ENCODE measurements around the gene CEP85L. TPM values are rescaled to one million over a fixed set of nuclear protein-coding genes. Genes with fewer than 3 reads are reported as not detected.

The CEP85L gene
- total RNA-seq, 1 donor from 2014 or later = 21.8 TPM

GRCh38 chr6:118419448-118420394, 231.7 kb downstream of the CEP85L start:
- Mint-ChIP-seq H3K4me1 (no peaks in the 10 kb centered on the region), H3K27ac (no peak overlapping the region), H3K36me3 (ENCODE audit: low read depth) (no peaks in the 10 kb centered on the region), H3K27me3 (no peaks in the 10 kb centered on the region), H3K9me3 (peaks cover 13% of the 10 kb centered on the region), H3K4me3 (no peak overlapping the region)
- DNase-seq (no peak), ATAC-seq (ENCODE audit: low read depth) (no peak)
- no peak for TF ChIP-seq CTCF (IDR thresholded peaks at IDR 0.05)
- ChIA-PET POLR2A (no interaction called here), CTCF (no interaction called here)
- intact Hi-C loops (cut with micrococcal nuclease) = no loop called here

Other genes starting within 250 kb of the CEP85L start
- gene PLN, start 103.3 kb downstream of the CEP85L start, total RNA-seq = not detected in 2 replicates
- gene ASF1A, start 242.6 kb upstream of the CEP85L start, total RNA-seq = 12.1 and 13.1 TPM in 2 replicates

Data from activated B cell treated with CpG ODN at 0.5 μM for 24 hours (primary cell).